Amygdala (tissue), 56 donors: ENCODE data around the gene SBNO1.
"Not testable (repeated sequence)": the region's sequence is repeated elsewhere in the genome, so short reads cannot be mapped to it uniquely, and the experiment has no call there.

Source experiments
- DNase-seq, 56 donors: peaks; one replicate each; lab custom pipeline; 2025; lab: John Stamatoyannopoulos, UW

The SBNO1 gene

GRCh38 chr12:123364532-123365024 lies at the start of gene SBNO1:
Gene SBNO1 (minus strand): TSS chr12:123364847. CDS start chr12:123350441, 14,406 bp downstream.
- DNase-seq: peak in 48 of 56 donors; percentile 73 to 100 (median 90)

DNA sequence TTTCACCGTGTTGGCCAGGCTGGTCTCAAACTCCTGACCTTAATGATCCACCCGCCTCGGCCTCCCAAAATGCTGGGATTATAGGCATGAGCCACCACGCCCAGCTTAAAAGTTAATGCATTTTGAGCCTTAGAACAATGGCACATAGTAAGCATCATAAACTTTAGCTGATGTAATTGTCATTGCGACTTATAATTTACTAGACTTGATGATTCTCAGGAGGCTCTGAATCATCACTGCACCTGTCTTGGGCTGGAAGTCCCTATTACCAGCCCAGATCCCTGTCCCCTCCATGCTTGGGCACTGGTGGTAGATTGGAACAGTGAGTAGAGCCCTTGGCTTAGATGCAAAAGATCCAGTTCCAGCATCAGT lies 45.4 kb upstream of the SBNO1 start:
- DNase-seq: no peak

DNA sequence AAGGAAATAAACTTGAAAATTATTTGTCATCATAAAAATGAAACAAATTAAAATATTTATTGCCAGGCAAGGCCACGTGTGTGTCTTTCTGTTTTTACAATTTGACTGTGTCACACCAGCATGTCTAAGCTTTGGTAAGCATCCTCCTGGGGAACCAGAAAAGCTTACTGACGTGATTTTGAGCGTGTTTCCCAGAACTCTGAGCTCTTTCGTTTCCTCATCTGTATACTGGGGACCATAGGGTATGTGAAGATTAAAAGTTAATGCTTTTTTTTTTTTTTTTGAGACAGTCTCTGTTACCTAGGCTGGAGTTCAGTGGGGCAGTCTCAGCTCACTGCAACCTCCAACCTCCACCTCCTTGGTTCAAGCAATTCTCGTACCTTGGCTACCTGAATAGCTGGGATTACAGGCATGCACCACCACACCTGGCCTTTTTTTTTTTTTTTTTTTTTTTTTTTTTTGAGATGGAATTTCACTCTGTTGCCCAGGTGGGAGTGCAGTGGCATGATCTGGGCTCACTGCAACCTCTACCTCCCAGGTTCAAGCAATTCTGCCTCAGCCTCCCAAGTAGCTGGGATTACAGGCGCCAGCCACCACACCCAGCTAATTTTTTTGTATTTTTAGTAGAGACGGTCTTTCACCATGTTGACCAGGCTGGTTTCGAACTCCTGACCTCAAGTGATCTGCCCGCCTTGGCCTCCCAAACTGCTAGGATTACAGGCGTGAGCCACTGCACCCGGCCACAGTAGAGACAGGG lies 44.8 kb upstream of the SBNO1 start:
- DNase-seq: not testable (repeated sequence)

DNA sequence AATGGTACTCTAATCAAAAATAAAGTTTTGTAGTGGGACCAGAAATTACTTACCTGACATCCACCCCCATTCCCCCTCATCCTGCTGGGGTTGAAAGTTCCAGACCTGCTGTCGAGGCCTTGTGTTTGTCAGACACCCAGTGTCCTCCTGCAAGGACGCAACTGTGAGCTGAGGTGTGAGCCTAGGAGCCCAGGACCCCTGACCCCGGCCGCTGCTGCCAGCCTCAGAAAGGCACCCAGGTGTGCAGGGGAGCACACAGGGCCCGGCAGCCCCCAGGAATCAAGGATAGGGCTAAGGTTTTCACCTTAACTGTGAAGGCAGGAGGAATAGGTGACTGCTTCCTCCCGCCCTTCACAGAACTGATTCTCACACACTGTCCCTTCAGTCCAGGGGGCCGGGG lies 44.0 kb upstream of the SBNO1 start:
- DNase-seq: not testable (repeated sequence)

DNA sequence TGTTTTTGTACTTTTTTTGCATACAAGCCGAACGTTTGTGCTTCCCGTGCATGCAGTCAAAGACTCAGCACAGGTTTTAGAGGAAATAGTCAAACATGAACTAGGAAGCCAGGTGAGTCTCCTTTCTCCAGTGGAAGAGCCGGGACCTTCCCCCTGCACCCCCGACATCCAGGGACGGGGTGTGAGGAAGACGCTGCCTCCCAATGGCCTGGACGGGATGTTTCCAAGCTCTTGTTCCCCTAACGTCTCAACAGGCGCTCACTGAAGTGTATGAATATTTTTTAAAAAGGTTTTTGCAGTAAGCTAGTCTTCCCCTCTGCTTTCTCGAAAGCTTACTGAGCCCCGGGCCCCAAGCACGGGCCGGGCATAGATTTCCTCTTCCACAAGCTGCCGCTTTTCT lies 43.3 kb upstream of the SBNO1 start:
- not testable (repeated sequence) for DNase-seq

GRCh38 chr12:123407269-123407668 lies 42.6 kb upstream of the SBNO1 start:
- DNase-seq: not testable (repeated sequence)

DNA sequence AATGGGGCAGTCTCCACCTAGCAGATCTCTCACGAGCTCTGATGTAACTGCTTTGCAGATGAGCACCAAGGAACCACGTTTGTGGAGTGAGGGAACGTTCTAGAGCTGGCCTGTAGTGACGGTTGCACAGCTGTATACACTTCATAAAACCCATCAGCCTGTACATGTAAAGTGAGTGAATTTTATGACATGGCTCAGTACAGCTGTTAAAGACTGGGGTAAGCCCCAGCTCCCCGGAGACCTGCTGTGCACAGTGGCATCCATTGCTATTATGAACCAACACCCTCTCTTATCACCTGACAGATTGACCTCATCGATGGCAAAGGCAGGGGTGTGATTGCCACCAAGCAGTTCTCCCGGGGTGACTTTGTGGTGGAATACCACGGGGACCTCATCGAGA lies 39.9 kb upstream of the SBNO1 start:
- no peak for DNase-seq

DNA sequence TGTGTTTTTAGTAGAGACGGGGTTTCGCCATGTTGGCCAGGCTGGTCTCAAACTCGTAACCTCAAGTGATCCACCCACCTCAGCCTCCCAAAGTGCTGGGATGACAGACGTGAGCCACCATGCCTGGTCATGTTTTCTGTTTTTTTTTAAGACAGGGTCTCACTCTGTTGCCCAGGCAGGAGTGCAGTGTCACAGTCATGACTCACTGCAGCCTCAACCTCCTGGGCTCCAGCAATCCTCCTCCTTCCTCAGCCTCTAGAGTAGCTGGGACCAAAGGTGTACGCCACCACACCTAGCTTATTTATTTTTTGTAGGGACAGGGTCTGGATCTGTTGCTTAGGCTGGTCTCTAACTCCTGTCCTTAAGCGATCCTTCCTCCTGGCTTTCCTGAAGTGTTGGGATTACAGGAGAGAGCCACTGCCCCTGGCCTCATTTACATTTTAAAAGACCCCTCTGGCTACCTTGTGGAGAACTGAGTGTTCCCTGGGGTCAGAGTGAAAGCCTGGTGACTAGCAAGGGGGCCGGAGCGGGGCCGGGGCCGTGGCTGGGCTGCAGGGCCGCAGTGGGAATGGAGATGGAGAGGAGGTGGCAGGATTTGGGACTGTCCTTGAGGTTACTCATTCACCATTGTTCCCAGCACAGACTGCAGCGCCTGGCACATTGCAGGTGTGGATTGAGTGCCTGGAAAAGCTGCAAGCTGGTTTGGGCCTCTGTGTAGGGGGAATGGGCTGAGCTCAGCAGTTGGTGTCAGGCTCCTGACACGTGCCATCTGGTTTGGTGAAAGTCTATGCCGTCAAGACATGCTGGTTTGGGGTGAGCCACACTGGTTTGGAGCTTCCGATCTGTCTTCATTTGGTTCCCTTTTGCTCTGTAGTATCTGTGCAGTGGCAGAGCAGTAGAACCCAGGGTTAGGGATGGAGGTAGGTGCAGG lies 37.4 kb upstream of the SBNO1 start:
- DNase-seq: no peak

GRCh38 chr12:123399255-123399617 lies 34.6 kb upstream of the SBNO1 start:
- no peak for DNase-seq

DNA sequence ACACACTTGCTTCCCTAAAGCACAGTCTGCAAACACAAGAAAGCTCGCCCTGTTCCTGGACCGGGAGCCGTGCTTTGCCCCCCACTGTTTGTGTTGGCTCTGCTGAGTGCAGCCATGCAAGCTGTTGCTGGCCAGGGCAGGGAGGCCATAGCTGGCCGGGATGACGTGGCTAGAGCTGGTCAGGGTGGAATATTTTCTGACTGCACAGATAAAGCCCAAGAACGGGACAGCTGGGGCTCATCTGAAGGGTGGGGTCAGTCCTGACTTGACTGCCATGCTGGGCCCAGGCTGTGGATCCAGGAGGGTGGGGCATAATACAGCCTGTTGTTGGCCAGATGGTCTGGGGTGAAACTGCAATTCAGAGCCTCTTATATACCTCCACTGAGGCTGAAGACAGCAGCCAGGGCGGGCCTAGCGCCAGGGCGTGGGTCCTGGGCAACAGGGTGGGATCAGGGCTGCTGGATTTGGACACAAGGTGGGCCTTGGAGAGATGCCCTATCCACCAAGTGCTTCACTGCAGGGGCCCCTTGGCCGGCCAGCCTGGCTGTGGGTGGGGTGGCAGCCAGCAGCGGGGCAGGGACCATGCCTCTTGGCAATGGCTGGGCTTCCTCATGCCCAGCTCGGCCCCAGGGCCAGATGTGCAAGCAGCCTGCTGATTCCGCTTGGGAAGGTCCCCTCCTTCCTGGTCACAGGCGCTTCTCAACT lies 34.1 kb upstream of the SBNO1 start:
- DNase-seq: peak in 38 of 56 donors; percentile 13 to 74 (median 36)

DNA sequence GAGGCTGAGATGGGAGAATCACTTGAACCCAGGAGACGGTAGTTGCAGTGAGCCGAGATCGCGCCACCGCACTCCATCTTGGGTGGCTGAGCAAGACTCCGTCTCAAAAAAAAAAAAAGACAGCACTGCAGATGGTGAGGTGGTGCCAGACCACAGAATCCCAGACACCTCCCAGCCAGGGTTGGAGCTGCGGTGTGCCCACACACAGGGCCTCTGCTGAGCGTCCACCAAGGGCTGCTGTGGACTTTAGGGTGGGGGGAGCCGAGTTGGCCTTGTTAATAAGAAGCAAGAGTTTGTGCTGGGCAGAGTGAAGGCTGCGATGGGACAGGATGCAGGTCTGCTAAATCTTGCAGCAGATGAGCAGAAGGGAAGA lies 33.5 kb upstream of the SBNO1 start:
- no peak for DNase-seq

DNA sequence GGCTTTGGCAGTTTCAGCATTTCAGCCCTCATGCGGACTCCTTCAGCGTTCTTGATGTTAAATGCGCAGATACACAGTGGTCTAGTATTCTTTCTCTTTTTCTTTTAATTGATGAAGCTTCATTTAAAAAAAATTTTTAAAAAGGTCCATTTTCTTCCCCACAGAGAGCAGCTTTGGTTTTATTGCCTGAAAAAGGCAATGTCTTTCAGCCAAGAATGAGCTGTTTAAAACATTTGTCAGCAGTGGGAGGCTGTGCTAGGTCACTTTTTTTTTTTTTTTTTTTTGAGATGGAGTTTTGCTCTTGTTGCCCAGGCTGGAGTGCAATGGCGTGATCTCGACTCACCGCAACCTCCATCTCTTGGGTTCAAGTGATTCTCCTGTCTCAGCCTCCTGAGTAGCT lies 32.8 kb upstream of the SBNO1 start:
- no peak for DNase-seq

DNA sequence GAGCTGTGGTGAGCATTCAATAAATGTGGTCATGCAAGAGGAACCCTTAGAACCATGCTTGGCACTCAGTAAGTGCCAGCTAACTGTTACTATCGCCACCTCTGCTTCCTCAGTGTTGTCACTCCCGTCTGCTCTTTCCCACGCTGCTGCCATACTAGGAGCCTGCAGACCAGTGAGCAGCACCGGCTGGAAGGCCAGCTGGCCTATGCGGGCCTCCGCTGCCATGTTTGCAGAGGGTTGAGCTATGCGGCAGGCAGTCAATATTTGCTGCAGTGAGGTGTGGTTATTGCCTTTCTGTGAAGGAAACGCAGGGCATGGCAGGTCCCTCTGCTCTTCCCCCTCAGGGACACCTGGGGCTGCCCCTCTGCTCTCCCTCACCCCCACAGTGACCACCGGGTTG lies 32.3 kb upstream of the SBNO1 start:
- DNase-seq: peak in 1 of 56 donors; percentile 8

- no peak for DNase-seq
These were observed 31.9 kb upstream of the SBNO1 start for GRCh38 chr12:123396543-123396942.

- peak in 1 of 56 donors; percentile 36 for DNase-seq
These were observed 30.6 kb upstream of the SBNO1 start for GRCh38 chr12:123395236-123395635.

- no peak for DNase-seq
These were observed 29.1 kb upstream of the SBNO1 start for GRCh38 chr12:123393747-123394146.

GRCh38 chr12:123391546-123392343 lies 27.1 kb upstream of the SBNO1 start:
- DNase-seq: peak in 19 of 56 donors; percentile 2 to 51 (median 24)

DNA sequence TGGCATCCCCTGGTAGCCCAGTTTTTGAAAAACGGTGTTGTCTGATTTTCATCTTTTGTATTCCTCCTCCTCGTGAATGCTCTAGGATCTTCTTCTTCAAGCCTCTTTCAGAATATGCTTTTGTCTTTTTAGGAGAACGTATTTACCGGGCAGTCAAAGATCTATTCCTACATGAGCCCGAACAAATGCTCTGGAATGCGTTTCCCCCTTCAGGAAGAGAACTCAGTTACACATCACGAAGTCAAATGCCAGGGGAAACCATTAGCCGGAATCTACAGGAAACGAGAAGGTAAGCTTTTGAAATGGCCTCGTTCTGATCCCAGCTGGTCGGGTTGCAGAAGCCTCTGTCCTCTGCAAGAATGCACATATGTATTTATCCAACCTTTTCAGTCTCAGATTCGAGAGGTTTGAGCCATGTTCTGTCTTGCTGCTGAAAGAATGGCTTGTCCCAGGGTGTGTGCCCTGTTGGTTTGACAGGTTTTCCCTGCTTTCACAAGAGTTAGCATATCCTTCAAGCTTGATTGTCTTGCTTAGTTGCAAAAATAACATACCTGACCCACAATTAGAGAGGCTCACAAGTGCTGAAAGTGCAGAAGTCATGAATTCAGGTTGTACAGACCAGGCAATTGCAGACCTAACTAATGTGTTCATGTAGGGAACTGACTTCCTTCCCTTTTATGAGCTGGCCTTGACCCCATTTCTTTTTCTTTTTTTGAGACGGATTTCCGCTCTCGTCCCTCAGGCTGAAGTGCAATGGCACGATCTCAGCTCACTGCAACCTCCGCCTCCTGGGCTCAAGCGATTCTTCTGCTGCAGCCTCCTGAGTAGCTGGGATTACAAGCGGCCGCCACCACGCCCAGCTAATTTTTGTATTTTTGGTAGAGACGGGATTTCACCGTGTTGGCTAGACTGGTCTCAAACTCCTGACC lies 26.1 kb upstream of the SBNO1 start:
- peak in 1 of 56 donors; percentile 9 for DNase-seq
